ENCODE measurements around the gene TRIM56.

- TF ChIP-seq, protein P1, sequence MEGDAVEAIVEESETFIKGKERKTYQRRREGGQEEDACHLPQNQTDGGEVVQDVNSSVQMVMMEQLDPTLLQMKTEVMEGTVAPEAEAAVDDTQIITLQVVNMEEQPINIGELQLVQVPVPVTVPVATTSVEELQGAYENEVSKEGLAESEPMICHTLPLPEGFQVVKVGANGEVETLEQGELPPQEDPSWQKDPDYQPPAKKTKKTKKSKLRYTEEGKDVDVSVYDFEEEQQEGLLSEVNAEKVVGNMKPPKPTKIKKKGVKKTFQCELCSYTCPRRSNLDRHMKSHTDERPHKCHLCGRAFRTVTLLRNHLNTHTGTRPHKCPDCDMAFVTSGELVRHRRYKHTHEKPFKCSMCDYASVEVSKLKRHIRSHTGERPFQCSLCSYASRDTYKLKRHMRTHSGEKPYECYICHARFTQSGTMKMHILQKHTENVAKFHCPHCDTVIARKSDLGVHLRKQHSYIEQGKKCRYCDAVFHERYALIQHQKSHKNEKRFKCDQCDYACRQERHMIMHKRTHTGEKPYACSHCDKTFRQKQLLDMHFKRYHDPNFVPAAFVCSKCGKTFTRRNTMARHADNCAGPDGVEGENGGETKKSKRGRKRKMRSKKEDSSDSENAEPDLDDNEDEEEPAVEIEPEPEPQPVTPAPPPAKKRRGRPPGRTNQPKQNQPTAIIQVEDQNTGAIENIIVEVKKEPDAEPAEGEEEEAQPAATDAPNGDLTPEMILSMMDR (IDR thresholded peaks at IDR 0.05; ENCODE audit: insufficient read depth, low read length, poor library complexity, severe bottlenecking), result no peak
- TF ChIP-seq EZH2phosphoT487 (conservative IDR thresholded peaks at IDR 0.05; ENCODE audit: low read length), result no peak
Measured at GRCh38 chr7:101115215-101115614, 29.9 kb downstream of the TRIM56 start.

Data from SU-DHL-6 (cell line).